K562 treated with DMSO at 1 percent for 12 hours (cell line): ENCODE results near the gene RTP1. TPM values are rescaled to one million over a fixed set of nuclear protein-coding genes. Genes with fewer than 3 reads are reported as not detected.

ENCODE experiments used
- total RNA-seq: library from RNA; unstranded; fragments of 300-600 nt; gene quantifications from 2 replicates; pipeline ENCODE4 v1.2.3, GENCODE V29; 2022; ENCODE audit not compliant: insufficient read depth

Gene RTP1
- not detected in 2 replicates for total RNA-seq

GRCh38 chr3:187197335-187197649 lies at the start of gene RTP1:
Gene RTP1, plus strand, starts transcription at chr3:187197486. Its CDS starts 30 bp downstream, at chr3:187197516.

Other genes with a start within 250 kb of the RTP1 start
- 96.4 and 141 TPM in 2 replicates for gene RPL39L, start 58.0 kb upstream of the RTP1 start, total RNA-seq
- gene MASP1, start 94.3 kb downstream of the RTP1 start, total RNA-seq: 1.2 and 2.6 TPM in 2 replicates
- gene RTP4, start 170.9 kb downstream of the RTP1 start, total RNA-seq: not detected in 2 replicates